Measurements from ENCODE around the gene TMEM116.
"Not testable (repeated sequence)": the region's sequence is repeated elsewhere in the genome, so short reads cannot be mapped to it uniquely, and the experiment has no call there.

Gene TMEM116

DNA sequence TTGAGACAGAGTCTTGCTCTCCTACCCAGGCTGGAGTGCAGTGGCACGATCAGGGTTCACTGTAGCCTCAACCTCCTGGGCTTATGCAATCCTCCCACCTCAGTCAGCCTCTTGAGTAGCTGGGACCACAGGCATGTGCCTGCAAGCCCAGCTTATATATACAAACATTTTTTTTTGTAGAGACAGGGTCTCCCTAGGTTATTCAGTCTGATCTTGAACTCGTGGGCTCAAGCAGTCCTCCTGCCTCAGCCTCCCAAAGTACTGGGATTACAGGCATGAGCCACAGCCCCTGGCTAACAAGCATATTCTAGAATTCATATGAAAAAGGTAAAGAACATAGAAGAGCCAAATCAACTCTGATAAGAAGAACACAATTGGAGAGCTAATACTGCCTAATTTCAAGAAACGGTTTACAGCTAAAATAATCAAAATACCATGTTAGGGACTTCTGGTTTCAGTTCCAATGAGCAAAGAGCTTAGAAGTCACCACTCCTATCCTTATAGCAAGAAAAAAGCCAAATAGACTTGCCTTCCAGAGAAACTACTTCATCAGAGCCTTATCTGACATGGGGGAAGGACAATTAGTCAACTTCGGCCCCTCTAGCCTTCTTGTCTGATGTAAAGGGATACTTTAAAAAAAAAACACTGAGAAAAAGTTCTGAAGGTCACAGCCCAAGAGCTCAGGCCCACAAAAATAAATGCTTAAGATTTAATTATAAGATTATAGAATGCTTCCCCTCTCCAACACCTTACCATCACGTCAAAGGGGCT, 37.6 kb downstream of the TMEM116 start:
- no peak for DNase-seq

- no peak for DNase-seq
These were observed 41.2 kb downstream of the TMEM116 start for GRCh38 chr12:111971800-111972199.

GRCh38 chr12:111964935-111965334, 48.0 kb downstream of the TMEM116 start:
- DNase-seq: no peak

GRCh38 chr12:111959518-111959917, 53.4 kb downstream of the TMEM116 start:
- not testable (repeated sequence) for DNase-seq

DNA sequence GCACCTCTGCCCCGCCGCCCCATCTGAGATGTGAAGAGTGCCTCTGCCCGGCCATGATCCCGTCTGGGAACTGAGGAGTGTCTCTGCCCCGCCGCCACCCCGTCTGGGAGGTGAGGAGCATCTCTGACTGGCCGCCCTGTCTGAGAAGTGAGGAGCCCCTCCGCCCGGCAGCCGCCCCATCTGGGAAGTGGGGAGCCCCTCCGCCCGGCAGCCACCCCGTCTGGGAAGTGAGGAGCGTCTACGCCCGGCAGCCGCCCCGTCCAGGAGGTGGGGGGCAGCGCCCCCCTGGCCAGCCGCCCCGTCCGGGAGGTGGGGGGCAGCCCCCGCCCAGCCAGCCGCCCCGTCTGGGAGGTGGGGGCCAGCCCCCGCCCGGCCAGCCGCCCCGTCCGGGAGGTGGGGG, 55.7 kb downstream of the TMEM116 start:
- DNase-seq: not testable (repeated sequence)

DNA sequence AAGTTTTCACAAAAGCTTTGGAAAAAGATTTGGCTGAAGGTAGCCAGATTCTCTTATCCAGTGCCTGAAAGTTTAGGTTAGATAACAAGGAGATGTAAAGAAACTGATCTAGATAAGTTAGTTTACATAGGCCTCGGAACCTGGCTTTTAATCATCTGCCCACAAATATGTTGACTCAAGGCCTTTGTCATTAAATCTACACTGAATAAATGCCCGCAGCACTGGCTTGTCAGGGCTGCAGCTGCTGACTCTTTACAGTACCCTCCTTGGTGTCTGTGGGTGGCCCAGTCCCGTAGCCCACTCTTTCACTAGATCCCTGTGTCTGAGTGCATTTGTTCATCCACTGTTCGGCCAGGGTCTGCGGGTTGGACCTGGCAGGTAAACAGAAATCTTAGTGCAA, 58.0 kb downstream of the TMEM116 start:
- no peak for DNase-seq

DNA sequence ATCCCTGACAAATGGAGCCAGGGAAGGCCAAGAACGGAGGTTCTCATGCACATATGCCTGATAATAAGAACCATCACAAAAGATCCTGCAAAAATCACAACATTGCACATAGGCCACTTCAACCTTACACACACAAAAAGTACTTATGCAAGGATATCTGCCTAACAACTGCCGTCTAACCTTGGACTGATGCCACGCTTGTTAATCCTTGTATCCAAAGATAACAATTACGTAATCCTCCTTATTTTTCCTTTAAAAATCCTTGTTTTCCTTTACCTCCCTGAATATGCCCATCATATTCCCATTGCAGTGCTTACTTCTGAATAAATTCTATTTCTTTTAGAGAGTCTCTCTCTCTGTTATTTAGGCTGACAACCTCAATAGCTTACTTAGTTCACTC, 59.5 kb downstream of the TMEM116 start:
- DNase-seq: no peak

GRCh38 chr12:111952084-111952787, 60.7 kb downstream of the TMEM116 start:
- not testable (repeated sequence) for DNase-seq

DNA sequence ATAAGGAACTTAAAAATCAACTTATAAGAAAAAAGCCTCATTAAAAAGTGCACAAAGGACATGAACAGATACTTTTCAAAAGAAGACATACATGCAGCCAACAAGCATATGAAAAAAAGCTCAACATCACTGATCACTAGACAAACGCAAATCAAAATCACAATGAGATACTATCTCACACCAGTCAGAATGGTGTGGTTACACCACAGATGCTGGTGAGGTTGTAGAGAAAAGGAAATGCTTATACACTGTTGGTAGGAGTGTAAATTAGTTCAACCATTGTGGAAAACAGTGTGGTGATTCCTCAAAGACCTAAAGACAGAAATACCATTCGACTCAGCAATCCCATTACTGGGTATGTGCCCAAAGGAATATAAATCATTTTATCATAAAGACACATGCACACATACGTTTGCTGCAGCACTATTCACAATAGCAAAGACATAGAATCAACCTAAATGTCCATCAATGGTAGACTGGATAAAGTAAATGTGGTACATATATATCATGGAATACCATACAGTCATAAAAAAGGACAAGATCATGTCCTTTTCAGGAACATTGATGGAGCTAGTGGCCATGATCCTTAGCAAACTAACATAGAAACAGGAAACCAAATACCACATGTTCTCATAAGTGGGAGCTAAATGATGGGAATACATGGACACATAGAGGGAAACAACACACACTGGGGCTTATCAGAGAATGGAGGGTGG, 61.8 kb downstream of the TMEM116 start:
- DNase-seq: not testable (repeated sequence)

GRCh38 chr12:111943929-111944328, 69.0 kb downstream of the TMEM116 start:
- DNase-seq: no peak

DNA sequence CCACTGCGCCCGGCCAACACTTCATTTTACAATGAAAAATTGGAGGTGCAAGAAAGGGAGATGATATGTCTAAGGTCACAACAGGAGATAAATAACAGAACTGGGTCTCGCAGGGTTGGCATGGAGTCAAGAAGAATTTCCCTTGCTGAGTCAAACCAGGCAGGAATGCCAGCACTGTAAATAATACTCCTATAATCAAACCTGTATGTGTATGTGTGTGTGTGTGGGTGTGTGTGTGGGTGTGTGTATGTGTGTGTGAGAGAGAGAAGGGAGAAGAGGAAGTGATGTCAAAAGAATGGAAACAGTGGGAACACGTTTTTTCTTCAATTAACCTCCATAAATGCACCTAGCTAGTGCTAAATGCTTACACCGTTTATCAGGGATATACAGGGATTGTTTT, 70.4 kb downstream of the TMEM116 start:
- DNase-seq: no peak

DNA sequence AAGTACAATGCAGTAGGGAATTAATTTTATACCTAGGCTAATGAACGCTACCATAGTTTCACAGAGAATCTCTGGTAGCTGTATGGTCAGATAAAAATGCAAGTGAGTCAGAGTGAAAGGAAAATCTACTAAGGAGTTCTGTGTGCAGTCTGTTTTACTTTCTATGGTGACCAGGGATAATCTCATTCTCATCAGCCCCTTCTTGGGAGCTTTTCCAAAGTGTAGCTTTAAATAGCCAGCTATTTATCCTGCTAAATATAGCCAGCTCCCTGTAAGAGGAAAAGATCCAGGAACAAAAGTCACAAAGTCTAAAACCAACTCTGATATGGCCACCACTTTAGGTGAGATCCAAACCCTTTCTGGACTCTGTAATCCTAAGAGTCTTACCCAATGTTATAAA, 75.5 kb downstream of the TMEM116 start:
- no peak for DNase-seq

GRCh38 chr12:111936869-111937268, 76.1 kb downstream of the TMEM116 start:
- DNase-seq: no peak

- no peak for DNase-seq
These were observed 80.7 kb downstream of the TMEM116 start for GRCh38 chr12:111932241-111932640.

DNA sequence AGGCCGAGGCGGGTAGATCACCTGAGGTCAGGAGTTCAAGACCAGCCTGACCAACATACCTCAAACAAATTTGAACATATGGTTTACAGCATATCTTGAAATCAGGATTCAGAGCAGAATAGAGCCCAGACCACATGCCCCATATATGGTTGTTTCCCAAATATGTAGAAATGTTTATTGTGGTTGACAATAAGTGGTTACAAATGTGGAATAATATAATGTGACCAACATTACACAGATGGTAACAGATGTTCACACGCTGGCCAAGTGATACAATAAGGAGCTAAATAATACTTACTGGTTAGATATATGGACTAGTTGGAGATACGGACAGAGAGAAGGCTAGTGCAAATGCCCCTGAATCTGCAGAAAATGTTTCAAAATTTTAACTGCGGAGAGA, 85.6 kb downstream of the TMEM116 start:
- no peak for DNase-seq

- no peak for DNase-seq
These were observed 86.3 kb downstream of the TMEM116 start for GRCh38 chr12:111926631-111927030.

- DNase-seq: no peak
These were observed 87.8 kb downstream of the TMEM116 start for GRCh38 chr12:111925171-111925570.

DNA sequence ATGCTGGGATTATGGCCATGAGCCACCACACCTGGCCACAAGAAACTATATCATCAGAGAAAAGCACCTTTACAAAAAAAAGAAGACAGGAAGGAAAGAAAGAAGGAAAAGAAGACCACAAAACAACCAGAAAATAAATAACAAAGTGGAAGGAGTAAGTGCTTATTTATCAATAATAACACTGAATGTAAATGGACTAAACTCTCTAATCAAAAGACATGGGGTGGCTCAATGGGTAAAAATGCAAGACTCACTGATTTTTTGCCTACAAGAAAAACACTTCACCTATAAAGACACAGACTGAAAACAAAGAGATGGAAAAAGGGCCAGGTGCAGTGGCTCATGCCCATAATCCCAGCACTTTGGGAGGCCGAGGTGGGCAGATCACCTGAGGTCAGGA, 105.2 kb downstream of the TMEM116 start:
- DNase-seq: no peak

DNA sequence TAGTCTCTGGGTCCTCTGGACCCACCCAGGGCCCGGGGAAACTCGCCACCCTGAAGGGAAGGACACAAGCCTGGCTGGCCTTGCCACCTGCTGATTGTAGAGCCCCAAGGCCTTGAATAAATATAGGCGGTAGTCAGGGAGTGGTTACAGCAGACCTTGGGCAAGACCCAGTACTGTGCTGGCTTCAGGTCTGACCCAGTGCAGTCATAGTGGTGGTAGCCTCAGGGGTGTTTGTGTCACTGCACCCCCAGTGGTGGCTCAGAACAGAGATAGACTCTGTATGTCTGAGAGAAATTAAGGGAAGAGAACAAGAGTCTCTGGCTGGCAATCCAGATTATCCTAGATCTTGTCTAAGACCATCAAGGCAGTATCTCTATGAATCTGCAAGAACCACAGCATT, 107.5 kb downstream of the TMEM116 start:
- DNase-seq: no peak

DNA sequence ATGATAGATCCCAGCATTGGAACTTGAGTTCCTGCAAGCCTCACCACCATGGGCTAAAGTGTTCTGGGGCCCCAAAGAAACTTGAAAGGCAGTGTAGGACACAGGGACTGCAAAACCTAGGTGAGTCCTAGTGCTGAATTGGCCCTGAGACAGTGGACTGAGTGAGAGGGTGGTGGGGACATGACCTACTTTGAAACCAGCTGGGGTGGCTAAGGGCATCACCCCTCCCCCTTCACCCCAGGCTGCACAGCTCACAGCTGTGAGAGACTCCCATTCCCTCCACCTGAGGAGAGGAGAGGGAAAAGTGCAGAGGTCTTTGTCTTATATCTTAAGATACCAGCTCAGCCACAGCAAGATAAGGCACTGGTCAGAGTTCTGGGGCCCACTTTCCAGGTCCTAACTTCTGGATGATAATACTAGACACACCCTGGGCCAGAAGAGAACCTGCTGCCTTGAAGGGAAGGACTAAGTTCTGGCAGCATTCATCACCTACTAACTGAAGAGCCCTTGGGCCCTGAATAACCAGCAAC, 108.5 kb downstream of the TMEM116 start:
- no peak for DNase-seq

- DNase-seq: no peak
These were observed 111.8 kb downstream of the TMEM116 start for GRCh38 chr12:111901182-111901581.

DNA sequence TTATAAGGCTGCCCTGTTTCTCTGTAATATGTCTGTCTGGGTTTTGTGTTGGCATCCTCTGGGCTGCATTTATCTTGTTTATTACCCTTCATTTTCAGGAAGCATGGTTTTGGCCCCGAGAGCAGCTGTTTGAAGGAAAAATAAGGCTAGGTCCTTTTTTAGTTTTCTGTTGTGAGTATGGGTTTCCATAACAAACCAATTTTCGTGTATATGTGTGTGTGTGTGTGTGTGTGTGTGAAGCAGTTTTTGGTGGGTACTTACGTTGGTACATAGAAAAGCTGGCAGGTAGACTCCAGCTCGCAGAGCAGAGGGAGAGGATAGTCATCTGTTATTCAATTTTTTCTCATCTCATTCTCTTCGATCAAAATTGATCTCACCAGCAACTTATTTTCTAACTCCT, 118.4 kb downstream of the TMEM116 start:
- DNase-seq: no peak

DNA sequence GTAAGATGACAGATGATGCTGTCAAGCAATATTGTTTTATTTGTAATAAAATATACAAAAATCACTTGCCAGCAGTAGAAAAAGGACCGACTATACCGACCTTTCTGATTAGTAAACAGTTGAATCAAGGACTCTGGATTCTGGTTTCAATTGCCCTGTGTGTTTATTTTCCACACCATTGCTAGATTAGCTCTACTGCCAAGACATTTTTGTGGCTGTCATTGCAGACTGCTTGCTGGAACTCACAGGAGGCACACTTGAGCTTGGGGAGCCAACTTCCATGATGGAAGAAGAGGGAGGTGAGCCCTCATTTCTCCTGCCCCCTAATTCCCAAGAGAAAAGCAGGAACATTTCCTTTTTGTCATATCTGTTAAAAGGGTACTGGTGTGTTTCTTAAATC, 119.7 kb downstream of the TMEM116 start:
- DNase-seq: no peak
